Activated naive CD4-positive, alpha-beta T cell treated with anti-CD3 and anti-CD28 coated beads for 36 hours (primary cell): ENCODE data around the gene ARHGAP29. TPM values are rescaled to one million over a fixed set of nuclear protein-coding genes. Genes with fewer than 3 reads are reported as not detected.
"Not testable (repeated sequence)": the region's sequence is repeated elsewhere in the genome, so short reads cannot be mapped to it uniquely, and the experiment has no call there.

ENCODE experiments used
- CTCF ChIA-PET: fragments of 350-600 bp; sonication (Branson Sonifier 250); formaldehyde crosslinking; loops from one replicate; lab custom pipeline; 2021; ENCODE audit warnings: antibody characterized with exemption; lab: Charles Lee
- DNase-seq: peaks from one replicate; pipeline ENCODE4 v3.0.0-alpha.2; 2020
- H3K27ac Mint-ChIP-seq: one replicate; pipeline ENCODE4 v1.8.0; 2021; ENCODE audit warnings: mild to moderate bottlenecking, mixed read lengths
- H3K27me3 Mint-ChIP-seq: one replicate; pipeline ENCODE4 v1.8.0; 2021; ENCODE audit warnings: low read depth, mixed read lengths
- H3K36me3 Mint-ChIP-seq: one replicate; pipeline ENCODE4 v1.8.0; 2021; ENCODE audit warnings: low read depth, mixed read lengths
- H3K4me1 Mint-ChIP-seq: one replicate; pipeline ENCODE4 v1.8.0; 2021; ENCODE audit warnings: low read depth, mixed read lengths
- H3K4me3 Mint-ChIP-seq: one replicate; pipeline ENCODE4 v1.8.0; 2021; ENCODE audit warnings: mild to moderate bottlenecking, moderate library complexity, mixed read lengths
- H3K9me3 Mint-ChIP-seq: one replicate; pipeline ENCODE4 v1.8.0; 2021; ENCODE audit warnings: mixed read lengths
- intact Hi-C: fragments of 100-400 bp; cut with micrococcal nuclease; formaldehyde crosslinking; loops from one replicate; pipeline ENCODE4 v1.15.1; 2023
- total RNA-seq, 2 experiments: library from RNA; stranded (reverse); gene quantifications; one replicate each; pipeline ENCODE4 v1.2.3, GENCODE V29; 2021

ARHGAP29 gene
- total RNA-seq, 2 experiments from 2014 or later: 0.37 to 0.48 TPM

DNA sequence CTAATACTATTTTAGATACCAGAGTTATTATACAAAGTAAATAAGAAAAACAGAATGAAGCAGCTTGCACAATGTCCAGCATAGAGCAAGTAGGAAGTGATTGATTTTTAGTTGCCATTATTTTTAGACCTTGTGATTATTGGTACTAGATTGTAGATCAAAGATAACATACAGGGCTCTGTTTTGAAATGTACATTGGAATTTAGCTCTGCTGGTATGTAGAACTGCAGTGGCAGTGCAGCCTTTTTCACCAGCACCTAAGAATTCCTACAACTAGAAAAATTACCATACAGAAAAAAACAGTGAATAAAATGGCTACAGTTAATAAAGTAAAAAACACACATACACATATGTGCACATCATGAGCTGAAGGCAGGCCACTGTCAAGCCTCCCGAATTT lies 84.3 kb downstream of the ARHGAP29 start:
- Mint-ChIP-seq H3K27ac (no peak overlapping the region), H3K9me3 (no peaks in the 10 kb centered on the region), H3K4me1 (no peaks in the 10 kb centered on the region), H3K27me3 (no peaks in the 10 kb centered on the region), H3K36me3 (no peaks in the 10 kb centered on the region), H3K4me3 (no peak overlapping the region)
- no peak for DNase-seq
- intact Hi-C loops: no loop called here
- CTCF ChIA-PET: no interaction called here

DNA sequence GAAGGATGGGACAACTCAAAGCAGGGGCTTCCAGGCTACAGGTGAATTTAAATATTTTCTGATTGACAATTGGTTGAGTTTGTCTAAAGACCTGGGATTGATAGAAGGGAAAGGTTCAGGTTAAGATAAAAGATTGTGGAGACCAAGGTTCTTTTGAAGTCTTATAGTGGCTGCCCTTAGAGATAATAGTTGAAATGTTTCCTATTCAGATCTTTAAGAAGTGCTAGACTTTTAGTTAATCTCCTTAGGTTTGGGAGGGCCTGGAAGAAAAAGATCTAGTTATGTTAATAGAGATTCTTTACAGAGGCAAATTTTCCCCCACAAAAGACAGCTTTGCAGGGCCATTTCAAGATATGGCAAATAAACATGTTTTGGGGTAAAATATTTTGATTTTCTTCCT lies 88.2 kb downstream of the ARHGAP29 start:
- intact Hi-C loops: not testable (repeated sequence)

DNA sequence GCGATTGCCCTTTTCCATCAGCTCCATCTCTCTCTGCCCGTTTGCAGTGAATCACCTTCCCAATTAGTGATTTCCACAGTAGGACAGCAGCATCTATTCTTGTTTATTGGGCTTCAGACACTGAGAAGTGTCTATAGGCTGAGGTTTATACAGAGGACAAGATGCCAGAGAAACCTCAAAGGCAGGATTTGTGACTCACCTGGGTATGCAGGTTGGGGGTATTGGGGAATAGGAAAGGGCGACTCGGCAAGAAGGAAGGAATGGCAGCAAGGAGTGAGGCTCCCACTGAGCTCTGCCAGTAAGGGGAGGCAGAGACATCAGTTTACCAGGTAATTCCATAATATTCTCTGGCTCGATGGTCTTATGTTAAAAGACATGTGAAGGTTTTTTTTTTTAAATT lies 91.1 kb downstream of the ARHGAP29 start:
- Mint-ChIP-seq H3K36me3 (no peaks in the 10 kb centered on the region), H3K4me3 (no peak overlapping the region), H3K27me3 (no peaks in the 10 kb centered on the region), H3K27ac (no peak overlapping the region), H3K9me3 (no peaks in the 10 kb centered on the region), H3K4me1 (no peaks in the 10 kb centered on the region)
- CTCF ChIA-PET: no interaction called here
- no peak for DNase-seq
- intact Hi-C loops: no loop called here

More for the DNA sequence above, 88.2 kb downstream of the ARHGAP29 start:
- H3K36me3 Mint-ChIP-seq, H3K27ac Mint-ChIP-seq, H3K9me3 Mint-ChIP-seq, CTCF ChIA-PET, DNase-seq, H3K27me3 Mint-ChIP-seq, H3K4me3 Mint-ChIP-seq, H3K4me1 Mint-ChIP-seq: not testable (repeated sequence)

DNA sequence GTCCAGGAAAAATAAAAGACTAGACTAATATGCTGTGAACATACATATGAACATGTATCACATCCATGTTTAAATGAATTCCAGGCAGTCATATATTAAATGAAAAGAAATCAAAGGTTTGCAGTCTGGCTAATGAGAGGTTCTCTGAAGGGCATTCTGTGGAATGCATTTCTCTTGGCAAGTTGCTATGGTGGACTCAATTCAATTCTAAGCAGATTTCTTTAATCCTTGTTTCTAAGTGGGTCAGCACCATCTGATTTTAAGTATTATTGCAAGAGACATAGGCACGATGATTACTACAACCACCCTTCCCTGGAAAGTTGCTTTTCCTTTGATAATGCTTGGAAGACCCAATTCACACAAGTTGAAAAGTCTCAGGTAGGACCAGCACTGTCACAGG lies 92.5 kb downstream of the ARHGAP29 start:
- H3K27me3 Mint-ChIP-seq: no peaks in the 10 kb centered on the region
- CTCF ChIA-PET: no interaction called here
- H3K36me3 Mint-ChIP-seq: no peaks in the 10 kb centered on the region
- H3K9me3 Mint-ChIP-seq: no peaks in the 10 kb centered on the region
- no peak for DNase-seq
- H3K4me3 Mint-ChIP-seq: no peak overlapping the region
- intact Hi-C loops: no loop called here
- no peak overlapping the region for H3K27ac Mint-ChIP-seq
- H3K4me1 Mint-ChIP-seq: no peaks in the 10 kb centered on the region

DNA sequence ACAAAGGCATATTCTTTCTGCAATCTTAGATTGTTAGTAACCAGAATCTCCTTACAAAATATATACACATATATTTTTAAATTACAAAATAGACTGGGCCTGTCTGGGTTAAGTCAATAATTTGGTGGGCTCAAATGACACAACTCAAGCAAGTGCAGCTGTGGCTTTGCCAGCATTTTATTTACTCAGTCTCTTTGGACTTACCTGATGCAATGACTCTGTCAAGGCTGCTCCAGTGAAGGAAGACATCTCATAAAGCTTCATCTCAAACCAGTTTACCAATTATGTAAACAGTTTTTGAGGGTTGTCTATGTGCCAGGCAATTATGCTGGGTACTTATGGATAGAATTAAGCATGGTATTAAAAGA lies 93.6 kb downstream of the ARHGAP29 start:
- CTCF ChIA-PET: interaction anchor here (1.6 kb wide), 1 partner anchor 190 kb away, joined by 3 read pairs; no protein-coding TSS in a partner anchor
- no peak overlapping the region for H3K27ac Mint-ChIP-seq

DNA sequence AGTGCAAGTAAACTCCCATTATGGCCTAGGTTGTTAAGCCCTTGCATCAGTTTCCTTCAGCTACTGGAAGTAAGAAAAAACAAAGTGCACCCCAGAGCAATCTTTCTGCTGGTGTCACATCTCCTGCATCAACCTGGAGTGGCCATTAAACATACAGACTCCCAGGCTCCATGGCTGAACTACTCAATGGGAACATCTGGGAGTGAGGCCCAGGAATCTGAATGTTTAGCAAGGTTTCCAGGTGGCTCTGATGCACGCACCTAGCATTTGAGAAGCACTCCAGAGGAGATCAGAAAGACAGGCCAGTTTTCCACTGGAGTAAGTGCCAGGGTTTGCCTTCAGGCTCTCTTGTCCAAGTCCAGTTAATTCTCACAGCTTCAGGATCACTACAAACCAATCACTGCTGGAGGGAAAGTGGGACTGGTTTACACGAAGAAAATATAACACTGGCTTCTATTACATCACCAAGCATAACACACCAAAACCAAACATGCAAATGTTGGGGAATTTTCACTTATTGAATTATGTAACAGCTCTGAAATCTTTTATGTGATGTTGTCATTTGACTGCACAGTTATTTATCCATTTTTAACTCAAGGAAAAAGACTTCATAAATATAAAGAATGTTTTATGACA lies 94.1 kb downstream of the ARHGAP29 start:
- no peak for DNase-seq
- H3K36me3 Mint-ChIP-seq: no peaks in the 10 kb centered on the region
- no peak overlapping the region for H3K4me3 Mint-ChIP-seq
- intact Hi-C loops: no loop called here
- H3K27me3 Mint-ChIP-seq: peaks cover 4% of the 10 kb centered on the region
- H3K27ac Mint-ChIP-seq: no peak overlapping the region
- CTCF ChIA-PET: interaction anchor here (1.6 kb wide), 1 partner anchor 191 kb away, joined by 3 read pairs; no protein-coding TSS in a partner anchor
- no peaks in the 10 kb centered on the region for H3K4me1 Mint-ChIP-seq
- no peaks in the 10 kb centered on the region for H3K9me3 Mint-ChIP-seq

More for the DNA sequence above, 93.6 kb downstream of the ARHGAP29 start:
- no peak for DNase-seq
- no peaks in the 10 kb centered on the region for H3K36me3 Mint-ChIP-seq
- H3K4me1 Mint-ChIP-seq: no peaks in the 10 kb centered on the region
- no peak overlapping the region for H3K4me3 Mint-ChIP-seq
- intact Hi-C loops: no loop called here
- no peaks in the 10 kb centered on the region for H3K9me3 Mint-ChIP-seq
- peaks cover 4% of the 10 kb centered on the region for H3K27me3 Mint-ChIP-seq

DNA sequence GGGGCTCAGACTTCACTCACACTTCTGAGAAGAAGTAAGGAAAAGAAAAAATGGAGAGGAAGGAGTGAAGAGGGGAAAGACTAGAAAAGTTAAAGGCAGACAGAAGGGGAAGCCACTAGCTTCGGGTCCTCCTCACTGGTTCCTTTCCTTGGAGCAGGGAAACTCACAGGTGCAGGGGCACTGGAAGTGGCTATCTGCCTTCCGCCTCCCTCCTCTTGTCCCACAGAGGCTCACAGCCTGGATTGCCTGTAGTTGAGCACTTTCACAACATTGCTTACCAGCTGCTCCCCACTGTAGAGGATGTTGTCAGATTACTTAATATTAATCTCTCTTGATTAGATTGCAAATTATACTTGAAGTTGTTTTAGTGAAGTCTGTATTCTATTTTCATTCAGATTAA lies 94.8 kb downstream of the ARHGAP29 start:
- H3K27ac Mint-ChIP-seq: no peak overlapping the region
- H3K36me3 Mint-ChIP-seq: no peaks in the 10 kb centered on the region
- no peak for DNase-seq
- peaks cover 4% of the 10 kb centered on the region for H3K27me3 Mint-ChIP-seq
- CTCF ChIA-PET: interaction anchor here (1.6 kb wide), 1 partner anchor 192 kb away, joined by 3 read pairs; no protein-coding TSS in a partner anchor
- no peaks in the 10 kb centered on the region for H3K4me1 Mint-ChIP-seq
- intact Hi-C loops: no loop called here
- no peak overlapping the region for H3K4me3 Mint-ChIP-seq
- H3K9me3 Mint-ChIP-seq: no peaks in the 10 kb centered on the region

DNA sequence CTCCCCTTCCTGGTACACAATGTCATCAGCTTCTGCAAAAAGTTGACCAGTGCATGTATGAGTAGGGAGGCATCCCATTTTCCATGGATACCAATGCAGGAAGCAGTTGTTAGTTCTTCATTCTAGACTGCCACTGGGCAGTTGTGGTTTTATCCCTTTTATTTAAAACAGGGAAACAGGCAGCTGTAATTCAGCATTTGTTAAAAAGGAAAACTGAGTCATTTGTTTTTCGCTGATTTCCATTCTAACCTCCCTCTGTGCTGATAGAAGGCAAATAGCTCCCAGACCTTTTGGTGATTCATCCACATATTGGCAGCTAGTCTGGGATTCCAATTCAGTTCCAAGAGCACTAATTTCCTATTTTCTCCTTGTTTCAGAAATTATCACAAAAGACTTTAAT lies 95.4 kb downstream of the ARHGAP29 start:
- DNase-seq: no peak

DNA sequence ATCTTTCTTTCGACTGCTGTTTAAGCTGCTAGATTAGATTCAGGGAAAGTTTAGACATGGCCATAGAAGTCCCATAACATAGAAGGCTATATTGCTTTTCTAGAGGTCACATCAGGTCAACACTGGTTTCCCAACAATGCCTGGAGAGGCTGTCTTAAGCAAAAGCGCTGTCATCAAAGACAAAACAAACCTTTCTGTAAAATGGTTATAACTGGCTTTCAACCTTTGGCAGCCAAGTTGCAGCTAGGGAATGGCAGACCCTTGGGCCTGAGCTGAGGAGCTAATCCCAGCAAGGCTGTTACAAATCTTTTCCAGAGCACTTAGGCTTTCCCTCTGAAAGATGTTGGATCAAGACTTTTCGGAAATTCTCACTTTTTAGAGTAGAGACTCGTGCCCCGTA lies 105.3 kb downstream of the ARHGAP29 start:
- Mint-ChIP-seq H3K27ac (no peak overlapping the region), H3K9me3 (peaks cover 8% of the 10 kb centered on the region), H3K36me3 (no peaks in the 10 kb centered on the region), H3K4me1 (no peaks in the 10 kb centered on the region), H3K27me3 (peaks cover 3% of the 10 kb centered on the region), H3K4me3 (no peak overlapping the region)
- intact Hi-C loops: no loop called here
- CTCF ChIA-PET: no interaction called here
- DNase-seq: no peak

More for the DNA sequence above, 95.4 kb downstream of the ARHGAP29 start:
- intact Hi-C loops: no loop called here
- Mint-ChIP-seq H3K36me3 (no peaks in the 10 kb centered on the region), H3K27me3 (peaks cover 4% of the 10 kb centered on the region), H3K27ac (no peak overlapping the region), H3K4me3 (no peak overlapping the region), H3K4me1 (no peaks in the 10 kb centered on the region), H3K9me3 (no peaks in the 10 kb centered on the region)
- CTCF ChIA-PET: interaction anchor here (1.6 kb wide), 1 partner anchor 192 kb away, joined by 3 read pairs; no protein-coding TSS in a partner anchor

DNA sequence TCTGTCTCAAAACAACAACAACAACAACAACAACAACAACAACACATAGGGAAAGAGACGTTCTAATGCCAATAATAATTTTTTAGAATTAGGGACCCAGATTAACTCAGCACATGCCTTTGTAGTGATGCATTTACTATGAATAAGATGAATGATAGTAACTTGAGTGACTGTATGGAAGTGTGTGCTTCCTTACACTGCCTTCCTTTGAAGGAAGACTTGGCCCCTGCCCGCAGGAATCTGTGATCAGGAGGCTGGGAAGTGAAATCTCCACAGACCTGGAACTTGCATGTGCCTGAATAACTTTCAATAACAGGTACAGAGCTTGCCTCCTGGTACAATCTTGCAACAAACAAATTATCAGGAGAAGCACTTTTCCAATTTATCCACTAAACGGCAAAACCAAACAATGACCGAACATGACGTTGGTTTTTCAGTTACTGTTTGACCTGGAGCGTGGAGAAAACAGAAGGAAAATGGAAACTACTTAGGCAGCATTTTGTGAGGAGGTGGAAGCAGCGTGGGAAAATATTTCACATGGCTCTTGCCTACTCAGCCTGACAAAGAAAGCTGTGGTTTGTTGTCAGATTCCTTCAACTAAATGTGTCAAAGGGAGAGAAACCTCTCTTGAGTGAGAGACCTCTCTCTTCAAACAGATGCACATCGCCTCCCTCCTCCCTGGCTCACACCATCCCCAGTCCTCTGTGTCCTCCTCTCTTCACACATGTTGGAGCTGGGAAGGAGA lies 106.4 kb downstream of the ARHGAP29 start:
- no peak overlapping the region for H3K27ac Mint-ChIP-seq
- H3K27me3 Mint-ChIP-seq: peaks cover 3% of the 10 kb centered on the region
- no peaks in the 10 kb centered on the region for H3K36me3 Mint-ChIP-seq
- no peak for DNase-seq
- H3K4me3 Mint-ChIP-seq: no peak overlapping the region
- CTCF ChIA-PET: no interaction called here
- no peaks in the 10 kb centered on the region for H3K4me1 Mint-ChIP-seq
- intact Hi-C loops: no loop called here
- H3K9me3 Mint-ChIP-seq: peaks cover 8% of the 10 kb centered on the region

DNA sequence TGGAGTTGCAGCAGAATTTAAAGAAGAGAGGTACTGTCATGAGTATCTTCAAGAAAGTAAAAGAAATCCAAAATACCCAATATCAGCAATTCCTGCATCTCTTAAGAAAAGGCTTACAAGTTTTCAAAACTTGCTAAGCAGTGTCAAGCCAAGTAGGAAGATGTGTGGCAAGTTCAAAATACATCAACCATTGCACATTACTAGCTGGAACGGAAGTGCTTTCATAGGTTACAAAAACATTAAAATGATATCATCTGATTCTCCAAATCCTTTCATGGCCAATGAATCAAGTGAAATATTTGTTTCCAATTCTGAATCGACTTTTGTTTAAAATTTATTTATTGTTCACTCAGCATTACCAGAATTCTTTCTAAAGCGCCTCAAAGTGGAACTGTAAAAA lies 110.7 kb downstream of the ARHGAP29 start:
- DNase-seq: no peak
- Mint-ChIP-seq H3K9me3 (no peaks in the 10 kb centered on the region), H3K36me3 (no peaks in the 10 kb centered on the region), H3K4me1 (no peaks in the 10 kb centered on the region), H3K4me3 (no peak overlapping the region), H3K27me3 (peaks cover 3% of the 10 kb centered on the region), H3K27ac (no peak overlapping the region)
- CTCF ChIA-PET: no interaction called here
- intact Hi-C loops: no loop called here

DNA sequence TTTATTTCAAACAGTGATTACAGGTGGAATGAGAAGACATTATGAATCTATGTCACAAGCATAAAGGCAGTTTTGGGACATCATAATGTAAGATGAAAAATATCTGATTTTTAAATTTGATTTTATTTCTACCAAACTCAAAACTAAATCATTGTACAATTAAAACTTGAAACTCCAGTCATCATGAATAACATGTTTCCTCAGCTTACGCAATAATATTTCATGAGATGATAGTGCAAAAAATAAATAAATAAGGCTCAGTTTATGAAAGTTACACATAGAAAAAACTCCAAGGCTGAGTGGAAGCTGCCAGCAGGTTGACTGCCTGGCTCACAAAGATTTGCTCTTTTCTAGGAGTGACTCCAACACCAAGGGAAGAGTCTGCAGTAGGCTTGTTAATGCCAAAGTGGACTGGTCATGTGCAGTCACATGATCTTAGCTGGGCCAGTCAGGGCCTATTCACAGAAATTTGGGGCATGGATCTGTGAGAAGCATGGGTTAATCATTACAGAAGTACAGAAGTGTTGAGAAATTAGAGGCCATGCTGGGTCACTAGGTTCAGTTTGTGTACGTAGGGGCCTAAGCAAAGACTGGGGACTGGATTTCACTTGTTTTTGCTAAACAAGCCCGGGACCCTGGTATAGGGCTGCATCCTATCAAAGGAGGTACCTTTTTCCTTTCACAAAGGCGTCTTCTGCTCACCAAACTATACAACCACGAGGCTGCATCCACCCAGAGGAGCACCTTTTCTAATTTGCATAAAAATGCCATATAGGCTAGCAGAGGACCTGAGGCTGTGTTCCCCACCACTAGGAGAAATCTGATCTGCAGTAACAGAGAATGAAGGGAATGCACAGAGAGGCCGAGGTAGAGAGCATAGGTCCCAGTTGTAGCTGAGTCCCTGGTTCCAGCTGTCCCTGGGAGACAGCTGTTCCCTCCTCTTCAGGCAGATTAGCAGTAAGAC lies 111.6 kb downstream of the ARHGAP29 start:
- no peaks in the 10 kb centered on the region for H3K36me3 Mint-ChIP-seq
- H3K9me3 Mint-ChIP-seq: no peaks in the 10 kb centered on the region
- H3K4me1 Mint-ChIP-seq: no peaks in the 10 kb centered on the region
- peaks cover 3% of the 10 kb centered on the region for H3K27me3 Mint-ChIP-seq
- CTCF ChIA-PET: no interaction called here
- H3K27ac Mint-ChIP-seq: no peak overlapping the region
- intact Hi-C loops: no loop called here
- no peak overlapping the region for H3K4me3 Mint-ChIP-seq
- no peak for DNase-seq
